HG03571 (cell line): ENCODE measurements around the gene EXO1.
A peak's percentile ranks its signal among the peaks of the same experiment; 100 is the strongest.
"Not testable (repeated sequence)": the region's sequence is repeated elsewhere in the genome, so short reads cannot be mapped to it uniquely, and the experiment has no call there.

Experiments
- ATAC-seq: cut with Tn5 transposase; IDR thresholded peaks from one replicate; pipeline ENCODE4 v1.9.1; 2021; ENCODE audit not compliant: unreplicated experiment

The EXO1 gene

GRCh38 chr1:241834733-241835377 is 13.1 kb upstream of the EXO1 start:
- ATAC-seq, result no peak

DNA sequence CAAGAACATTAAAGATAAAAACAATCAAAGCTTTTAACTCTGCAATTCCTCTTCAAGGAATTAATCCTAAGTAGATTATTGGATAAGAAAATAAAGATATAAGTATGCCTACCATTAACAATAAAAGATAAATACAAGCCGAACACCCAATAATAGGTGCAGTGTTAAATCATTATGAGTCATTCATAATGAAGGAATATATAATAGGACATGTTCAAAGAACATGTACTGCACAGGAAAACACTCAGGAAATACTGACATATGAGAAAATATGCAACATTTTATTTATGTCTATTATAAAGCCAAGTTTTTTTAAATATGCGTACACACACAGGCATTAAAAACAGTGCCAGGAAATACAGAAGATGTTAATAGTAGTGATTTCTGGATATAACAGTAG is 11.1 kb upstream of the EXO1 start:
- ATAC-seq, result no peak

- ATAC-seq, result no peak
Observed at GRCh38 chr1:241837416-241837815, 10.6 kb upstream of the EXO1 start.

DNA sequence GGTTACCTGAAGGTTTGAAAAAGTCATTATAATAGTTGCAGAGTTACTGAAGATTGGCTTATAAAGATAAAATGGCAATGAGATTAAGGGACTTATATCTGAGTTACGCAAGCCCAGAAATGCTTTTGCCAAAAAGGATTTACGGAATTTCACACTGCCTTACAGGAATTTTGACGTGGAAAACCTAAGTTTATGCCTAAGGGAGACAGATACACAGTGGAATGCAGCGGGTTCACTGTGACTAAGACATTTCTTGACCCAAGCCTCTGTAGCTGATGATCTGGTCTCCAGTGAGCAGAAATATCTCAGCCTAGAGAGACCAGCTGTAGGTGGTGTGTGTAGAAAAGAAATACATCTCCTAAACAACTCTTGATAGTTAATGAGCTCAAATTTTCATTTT is 10.1 kb upstream of the EXO1 start:
- no peak for ATAC-seq

DNA sequence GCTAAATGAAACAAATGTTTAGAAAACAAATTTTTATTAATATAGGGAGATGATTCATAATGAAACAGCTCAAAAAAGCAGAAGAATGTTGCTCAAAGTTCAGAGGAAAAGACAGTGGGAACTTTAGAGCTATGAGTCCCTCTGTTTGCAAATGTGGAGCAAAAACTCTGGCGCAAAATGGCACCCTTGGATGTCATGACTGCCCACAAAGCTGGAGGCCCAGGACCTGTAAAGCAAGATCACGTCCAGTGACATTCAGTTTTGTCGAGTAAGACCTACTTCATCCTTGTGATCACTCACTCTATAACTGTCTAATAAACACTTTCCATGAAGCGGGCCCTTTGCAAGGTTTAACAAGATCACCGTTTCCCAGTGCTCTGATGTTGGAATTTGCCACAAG is 9.1 kb upstream of the EXO1 start:
- no peak for ATAC-seq

DNA sequence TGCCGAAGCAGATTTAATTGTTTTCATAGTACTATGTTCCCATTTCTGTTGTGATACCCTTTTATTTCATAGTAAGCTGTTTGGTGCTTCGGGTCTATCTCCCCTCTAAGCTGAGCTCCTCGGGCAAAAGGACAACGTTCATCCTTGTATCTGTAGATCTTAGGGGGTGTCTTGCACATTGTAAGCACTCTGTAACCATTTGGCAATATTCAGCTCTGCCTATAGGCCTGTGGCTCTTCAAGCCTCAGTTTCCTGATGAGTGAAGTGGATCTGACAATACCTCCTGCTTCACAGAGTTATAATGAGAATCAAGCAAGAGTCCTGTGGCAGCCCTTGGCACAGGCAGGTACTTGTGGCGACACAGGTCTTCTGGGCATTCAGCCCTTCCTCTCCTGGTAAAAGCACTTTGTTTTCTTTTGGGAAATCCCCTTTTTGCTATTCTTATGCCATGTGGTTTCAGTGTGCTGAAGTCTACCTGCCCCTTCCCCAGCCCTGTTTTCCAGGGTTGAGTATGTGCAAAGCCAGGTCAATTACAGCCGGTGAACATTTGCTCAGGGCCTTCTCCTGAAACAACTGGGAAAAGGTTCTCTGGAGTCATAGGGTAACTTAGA is 8.5 kb upstream of the EXO1 start:
- no peak for ATAC-seq

DNA sequence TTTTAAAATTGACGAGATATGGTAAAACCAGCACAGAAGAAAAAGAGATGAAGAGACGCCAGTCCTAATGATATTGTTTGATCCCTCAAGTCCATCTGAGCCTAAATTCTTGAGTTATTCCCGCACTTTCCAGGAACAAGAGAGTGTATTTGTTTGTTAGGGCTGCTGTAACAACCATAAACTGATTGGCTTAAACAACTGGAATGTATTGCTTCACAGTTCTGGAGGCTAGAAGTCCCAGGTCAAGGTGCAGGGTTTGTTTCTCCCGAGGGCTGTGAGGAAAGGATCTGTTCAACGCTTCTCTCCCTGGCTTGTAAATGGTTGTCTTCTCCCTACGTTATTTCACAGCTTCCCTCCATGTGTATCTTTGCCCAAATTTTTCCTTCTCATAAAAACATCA is 7.8 kb upstream of the EXO1 start:
- ATAC-seq, result no peak

- ATAC-seq, result no peak
Observed at GRCh38 chr1:241841691-241842090, 6.3 kb upstream of the EXO1 start.

- no peak for ATAC-seq
Observed at GRCh38 chr1:241842565-241842964, 5.4 kb upstream of the EXO1 start.

DNA sequence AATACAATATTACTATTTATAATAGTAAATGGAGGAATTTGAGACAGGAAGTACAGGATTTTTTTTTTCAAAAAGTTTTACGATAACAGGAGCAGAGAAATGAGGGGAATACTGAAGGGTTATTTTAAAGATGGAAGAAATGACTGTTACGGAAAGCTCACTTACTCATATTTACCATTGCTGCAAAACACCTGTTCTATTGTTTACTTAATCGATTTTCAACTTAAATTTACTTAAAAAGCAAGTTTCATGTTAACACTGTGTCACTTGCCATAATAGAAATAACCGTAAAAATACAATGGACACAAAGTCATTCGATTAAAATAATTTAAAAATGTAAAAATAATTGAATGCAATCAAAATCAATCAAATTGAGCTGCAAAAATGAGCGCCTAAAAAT is 3.4 kb upstream of the EXO1 start:
- ATAC-seq, result no peak

GRCh38 chr1:241846375-241846774 is 1.6 kb upstream of the EXO1 start:
- ATAC-seq, result no peak

DNA sequence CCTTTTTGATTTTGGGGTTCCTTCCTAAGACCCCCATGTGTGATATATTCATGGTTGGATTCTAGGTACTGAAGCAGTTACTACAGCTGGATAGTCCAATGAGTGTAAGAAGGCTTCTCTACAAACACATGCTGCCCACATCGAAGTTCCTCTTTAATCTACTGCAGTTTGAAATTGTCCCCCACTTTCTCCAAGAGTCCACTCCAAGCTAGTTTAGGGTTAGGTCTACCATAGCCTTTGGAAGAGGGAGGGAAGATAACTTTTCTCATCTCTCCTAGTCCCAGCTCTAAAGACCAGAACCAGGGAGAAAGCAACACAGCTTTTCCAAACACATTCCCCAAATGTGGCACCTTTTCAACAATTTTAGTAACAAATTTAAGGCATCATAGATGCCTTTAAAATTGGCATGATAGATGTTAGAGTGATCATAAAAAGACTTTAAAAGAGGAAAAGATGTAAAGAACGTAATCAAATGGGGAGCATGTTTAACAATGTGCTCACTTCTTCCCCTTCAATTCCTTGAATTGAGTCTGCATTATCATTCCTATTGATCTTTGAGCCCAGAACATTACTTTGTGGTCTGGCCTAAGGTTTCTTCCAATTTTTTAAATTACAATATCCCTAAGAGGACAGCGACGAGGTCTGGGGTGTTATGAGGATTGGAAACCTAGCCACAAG is 1.0 kb upstream of the EXO1 start:
- no peak for ATAC-seq

DNA sequence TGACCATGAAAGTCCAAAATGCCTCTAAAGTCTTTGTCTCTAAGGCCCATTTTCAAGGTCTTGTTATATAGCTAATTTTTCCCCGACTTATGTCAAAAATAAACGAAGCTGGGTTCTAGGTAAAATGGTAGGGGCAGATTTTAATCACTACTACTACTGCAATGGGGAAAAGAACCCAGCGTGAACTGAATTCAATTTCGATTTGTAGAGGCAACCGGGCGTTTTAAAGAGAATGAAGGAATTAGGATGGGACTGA is 536 bp upstream of the EXO1 start:
- ATAC-seq, result no peak

DNA sequence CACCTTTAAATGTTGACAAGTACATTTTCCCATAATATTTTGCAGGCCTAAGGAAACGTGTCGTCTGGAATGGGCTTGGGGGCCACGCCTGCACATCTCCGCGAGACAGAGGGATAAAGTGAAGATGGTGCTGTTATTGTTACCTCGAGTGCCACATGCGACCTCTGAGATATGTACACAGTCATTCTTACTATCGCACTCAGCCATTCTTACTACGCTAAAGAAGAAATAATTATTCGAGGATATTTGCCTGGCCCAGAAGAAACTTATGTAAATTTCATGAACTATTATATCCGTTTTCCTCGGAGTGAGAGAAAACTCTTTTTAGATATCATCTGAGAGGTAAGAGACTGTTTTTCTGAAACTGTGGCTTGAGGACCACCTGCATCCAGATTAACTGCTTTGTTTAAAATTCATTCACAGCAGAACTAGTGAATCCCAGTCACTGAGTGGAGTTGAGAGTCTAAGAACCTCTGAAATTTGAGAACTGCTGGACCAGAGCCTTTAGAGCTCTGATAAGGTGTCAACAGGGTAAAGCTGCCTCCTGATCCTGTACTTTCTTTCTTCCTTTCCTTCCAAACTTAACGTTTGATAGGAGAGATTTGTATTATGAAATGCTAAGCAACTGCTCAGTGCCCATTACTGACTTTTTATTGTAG is 811 bp downstream of the EXO1 start:
- no peak for ATAC-seq

- ATAC-seq, result no peak
Observed at GRCh38 chr1:241849345-241849695, 1.3 kb downstream of the EXO1 start.

- ATAC-seq, result not testable (repeated sequence)
Observed at GRCh38 chr1:241855545-241856140, 7.6 kb downstream of the EXO1 start.

DNA sequence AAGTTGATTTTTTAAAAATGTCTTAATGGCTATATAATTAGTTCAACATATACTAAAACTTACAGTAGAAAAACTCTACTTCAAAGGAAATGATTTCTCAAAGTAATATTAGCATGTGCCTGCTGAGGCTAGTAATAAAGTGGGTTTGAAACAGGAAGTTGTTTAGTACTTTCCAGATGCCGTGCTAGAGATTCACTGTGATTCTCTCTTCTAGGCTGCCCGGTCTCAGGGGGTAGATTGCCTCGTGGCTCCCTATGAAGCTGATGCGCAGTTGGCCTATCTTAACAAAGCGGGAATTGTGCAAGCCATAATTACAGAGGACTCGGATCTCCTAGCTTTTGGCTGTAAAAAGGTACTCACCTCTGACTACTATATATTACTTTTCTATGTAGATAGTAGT is 9.1 kb downstream of the EXO1 start:
- peak; percentile 58 for ATAC-seq

- ATAC-seq, result no peak
Observed at GRCh38 chr1:241860922-241861321, 12.9 kb downstream of the EXO1 start.

DNA sequence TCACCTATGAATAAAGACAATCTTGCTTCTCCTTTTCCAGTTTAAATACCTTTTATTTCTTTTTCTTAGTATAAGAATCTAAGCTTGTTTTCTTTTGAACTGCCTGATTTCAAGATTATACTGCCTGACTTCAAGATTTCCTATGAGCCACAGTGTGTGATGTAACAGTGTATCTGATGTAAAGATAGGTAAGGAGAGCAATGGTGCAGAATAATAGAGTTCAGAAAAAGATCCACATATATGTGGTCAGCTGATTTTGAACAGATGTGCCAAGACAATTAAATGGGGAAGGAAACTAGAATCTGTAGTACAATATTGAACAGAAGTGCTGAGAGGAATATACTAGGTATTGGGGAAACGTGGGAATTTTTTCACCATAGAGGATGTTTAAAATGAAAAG is 21.0 kb downstream of the EXO1 start:
- ATAC-seq, result no peak

DNA sequence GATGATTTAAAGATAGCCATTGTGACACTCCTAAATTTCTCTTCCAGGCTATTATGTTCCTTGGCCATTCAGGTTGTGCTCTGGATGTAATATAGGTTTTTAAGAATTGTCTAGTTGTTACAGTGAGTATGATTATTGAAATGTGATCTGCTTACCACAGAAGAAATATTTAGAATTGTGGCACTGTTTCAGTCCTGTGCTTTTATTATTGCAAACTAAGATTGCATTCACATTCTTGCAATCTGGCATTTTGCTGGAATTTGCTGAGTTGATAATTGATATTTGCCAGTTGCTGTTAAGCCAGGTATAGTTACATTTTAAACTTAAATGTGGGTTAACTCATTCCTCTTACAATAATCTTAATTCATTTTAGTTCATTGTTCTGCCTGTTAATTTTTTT is 22.3 kb downstream of the EXO1 start:
- no peak for ATAC-seq

GRCh38 chr1:241870746-241871430 is 22.9 kb downstream of the EXO1 start:
- no peak for ATAC-seq

DNA sequence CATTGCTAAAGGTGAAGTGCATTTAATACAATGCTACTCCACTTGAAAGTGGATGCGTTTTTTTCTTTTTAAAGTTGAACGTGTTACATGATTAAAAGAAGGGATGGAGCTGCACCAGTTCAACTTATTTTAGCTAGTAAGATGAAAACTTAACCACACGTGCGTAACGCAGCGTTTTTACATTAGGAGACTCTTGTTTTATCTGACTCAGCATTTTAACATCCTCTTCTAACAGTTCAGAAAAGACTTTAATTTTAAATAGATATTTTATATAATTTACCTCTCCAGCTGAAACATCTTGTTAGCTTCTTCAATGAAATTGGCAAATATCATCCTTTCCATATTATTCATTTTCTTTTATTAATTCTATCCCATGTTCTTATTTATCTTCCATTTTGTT is 33.4 kb downstream of the EXO1 start:
- no peak for ATAC-seq
